Dedifferentiated amniotic fluid mesenchymal stem cell (primary cell): Measurements from ENCODE around the gene KCTD1.

Source experiments
- DNase-seq: peaks from one replicate; pipeline ENCODE4 v3.0.0-alpha.2; 2016; ENCODE audit errors: extremely low spot score

KCTD1 gene

DNA sequence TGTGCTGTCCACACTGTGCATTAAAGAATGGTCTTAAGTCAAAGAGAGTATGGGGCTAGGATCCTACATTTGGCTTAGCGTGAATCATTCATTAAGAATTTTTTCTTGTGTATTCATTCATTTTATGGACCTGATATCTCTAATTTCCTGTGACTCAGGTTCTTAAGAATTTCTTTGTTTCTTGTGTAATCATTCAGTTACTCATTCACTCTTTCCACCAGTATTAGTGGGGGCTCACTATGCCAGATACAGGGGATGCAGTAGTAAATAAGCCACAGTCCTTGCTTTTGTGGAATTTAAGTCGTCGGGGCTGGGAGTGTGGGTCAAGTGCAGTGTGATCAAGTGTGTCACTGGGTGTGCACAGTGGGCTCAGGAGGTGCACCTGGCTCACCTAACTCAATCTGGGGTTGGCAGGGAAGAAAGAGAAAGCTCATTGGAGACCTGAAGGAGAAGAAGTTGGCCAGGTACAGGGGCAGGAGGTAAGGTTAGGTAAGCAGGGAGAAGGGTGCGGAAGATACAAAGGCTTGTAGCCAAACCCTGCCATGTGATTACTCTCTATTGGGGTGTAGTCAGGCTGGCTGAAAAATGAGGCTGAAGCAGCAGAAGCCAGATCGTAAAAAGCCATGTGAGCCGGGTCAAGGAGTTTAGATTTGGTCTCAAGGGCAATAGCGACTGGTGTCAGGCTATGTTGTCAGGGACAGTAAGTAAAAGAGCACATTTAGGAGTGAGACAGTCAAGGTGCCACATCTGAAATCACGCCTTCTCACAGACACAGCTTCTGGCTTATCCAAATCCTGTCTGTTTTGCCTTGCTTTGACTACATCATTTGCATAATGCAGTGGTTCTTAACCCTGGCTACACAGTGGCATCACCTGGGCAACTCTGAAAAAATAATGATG is 67.2 kb downstream of the KCTD1 start:
- DNase-seq = peak; percentile 49

DNA sequence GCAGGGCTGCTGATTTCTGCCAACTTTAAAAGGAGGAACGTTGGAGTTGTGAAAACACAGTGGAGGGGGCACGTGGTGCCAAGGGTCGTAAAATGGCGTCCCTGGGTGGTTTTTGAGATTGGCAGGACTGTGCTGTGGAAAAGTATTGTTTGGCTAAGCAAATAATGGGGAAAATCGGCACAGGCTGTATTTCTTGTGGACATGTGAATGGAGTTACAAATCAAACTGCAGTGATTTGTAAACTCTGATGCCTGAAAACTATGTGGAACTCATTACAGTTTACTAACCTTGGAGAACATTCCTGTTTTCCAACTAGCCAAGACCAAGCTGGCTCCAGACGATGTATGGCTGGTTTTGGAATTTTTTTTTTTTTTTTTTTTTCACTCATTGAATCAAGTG is 68.7 kb downstream of the KCTD1 start:
- DNase-seq = peak; percentile 50

DNA sequence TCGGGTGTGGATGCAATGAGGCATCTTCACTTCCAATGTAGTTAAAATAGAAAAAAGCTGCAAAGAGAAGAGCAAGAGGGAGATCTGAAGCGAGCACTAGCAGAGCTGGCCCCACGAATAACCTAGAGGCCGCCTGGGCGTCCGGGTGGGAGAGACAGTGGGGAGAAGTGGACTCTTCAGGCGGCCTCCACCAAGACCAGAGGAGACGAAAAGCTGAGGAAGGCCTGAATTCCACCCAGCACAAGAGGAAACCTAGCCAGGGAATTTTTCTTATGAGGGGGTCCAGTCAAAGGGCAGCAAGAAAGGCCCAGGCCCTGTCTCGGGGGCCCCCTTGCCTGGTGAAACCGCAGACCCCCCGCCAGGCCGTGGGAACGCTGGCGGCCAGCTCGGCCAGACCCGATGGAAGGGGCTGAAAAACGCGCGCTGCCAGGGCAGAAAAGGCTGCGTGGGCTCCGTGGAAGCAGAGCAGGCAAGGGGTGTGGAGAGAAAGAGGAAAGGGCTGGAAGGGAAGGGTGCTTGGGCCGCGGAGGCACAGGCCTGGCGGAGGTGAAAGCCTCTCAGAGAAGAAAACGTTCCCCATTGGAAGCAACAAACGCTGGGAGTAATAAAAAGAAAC is 69.2 kb downstream of the KCTD1 start:
- DNase-seq = no peak

DNA sequence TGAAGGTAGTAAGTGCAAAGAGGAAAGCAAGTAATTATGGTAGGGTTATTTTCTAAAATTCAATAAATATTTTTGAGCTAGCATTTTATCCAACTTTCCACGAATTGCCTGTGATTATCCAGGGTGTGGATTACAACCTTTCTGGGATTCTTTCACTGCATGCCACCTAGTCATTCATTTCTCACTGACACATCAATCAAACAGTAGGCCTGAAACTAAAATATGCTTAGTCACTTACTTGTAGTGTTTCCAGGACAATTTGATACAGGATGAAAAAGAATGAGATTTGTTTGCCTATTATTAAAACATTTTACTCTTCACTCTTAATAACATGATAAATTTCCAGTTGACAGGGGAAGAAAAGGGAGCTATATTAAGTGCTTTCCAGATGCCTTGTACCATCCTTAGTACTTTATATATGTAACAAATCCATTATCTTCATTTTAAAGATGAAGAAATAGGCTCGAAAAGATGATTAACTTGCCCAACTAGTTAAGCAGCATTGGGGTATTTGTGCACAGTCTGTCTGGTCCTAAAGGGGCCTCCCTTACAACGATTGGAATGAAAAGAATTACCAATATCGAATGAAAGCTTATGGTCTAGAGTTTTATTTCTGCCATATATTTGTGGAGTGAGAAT is 70.4 kb downstream of the KCTD1 start:
- no peak for DNase-seq

DNA sequence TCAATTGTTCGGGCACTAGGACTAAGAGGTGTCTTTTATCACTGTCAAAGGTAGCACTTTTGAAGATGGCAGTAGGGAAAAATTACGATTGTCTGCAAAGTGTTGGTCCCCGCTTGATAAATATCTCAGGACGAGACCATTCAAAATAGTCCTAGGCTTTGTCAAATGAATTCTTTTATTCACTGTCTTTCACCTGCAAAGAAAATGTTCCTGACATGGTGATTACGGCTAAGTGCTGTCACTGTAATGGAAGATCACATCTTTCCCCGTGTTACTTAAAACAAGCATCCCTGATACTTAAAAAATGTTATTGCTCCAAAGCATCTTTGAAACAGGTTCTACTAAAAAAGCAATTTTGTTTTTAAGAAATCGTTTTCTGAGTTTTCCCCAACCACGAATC is 71.7 kb downstream of the KCTD1 start:
- no peak for DNase-seq

DNA sequence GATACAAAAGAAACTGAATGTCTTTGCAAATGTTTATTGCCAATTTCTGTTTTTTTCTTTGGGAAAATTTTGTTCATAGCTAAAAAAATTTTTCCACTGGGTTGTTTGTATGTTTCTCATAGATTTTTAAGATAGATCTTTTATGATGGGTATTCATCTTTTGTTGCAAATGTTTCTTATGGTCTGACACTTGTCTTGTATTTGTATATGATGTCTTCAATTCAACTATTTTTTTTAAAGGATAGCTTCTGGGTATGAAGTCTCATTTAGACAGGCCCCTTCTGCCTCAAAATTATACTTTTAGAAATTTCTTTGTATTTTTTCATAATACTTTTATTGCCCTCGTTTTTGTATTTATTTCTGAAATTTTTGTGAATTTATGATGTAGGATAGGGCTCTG is 73.8 kb downstream of the KCTD1 start:
- no peak for DNase-seq

DNA sequence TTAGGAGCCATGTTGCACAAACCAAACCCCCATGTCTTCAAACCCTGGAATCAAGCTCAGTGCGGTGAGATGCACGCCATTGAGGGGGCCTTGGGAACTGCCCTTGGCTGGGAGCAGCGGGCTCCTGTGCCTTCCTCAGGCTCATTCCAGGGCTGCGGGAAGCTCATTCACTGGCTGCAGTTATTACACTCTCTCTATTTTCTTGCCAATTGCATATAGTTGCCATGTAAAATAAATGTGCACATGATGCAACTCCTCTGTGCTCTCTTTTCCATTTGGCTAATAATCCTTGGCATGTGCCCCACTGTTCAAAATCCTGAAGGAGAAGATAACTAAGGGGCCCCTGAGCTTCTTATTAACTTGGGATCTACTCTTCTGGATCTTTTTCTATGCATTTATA is 74.7 kb downstream of the KCTD1 start:
- no peak for DNase-seq

DNA sequence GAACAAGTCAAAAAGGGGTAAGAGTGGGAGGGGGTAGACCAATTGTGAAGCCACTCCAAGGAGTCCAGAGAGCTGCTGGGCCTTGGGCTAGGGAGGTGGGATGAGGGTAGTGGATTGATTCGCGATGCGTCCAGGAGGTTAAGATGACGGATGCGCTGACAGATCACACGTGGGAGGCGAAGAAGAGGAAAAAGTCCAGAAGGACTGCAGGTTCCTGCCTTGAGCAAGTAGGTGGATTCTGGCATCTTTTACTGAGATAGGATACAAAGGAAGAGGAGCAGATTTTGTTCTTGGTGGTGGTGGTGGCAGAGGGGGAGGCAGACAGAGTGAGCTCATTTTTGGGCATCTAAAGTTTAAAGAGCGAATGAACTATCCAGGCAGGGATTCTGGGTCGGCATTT is 76.5 kb downstream of the KCTD1 start:
- no peak for DNase-seq

DNA sequence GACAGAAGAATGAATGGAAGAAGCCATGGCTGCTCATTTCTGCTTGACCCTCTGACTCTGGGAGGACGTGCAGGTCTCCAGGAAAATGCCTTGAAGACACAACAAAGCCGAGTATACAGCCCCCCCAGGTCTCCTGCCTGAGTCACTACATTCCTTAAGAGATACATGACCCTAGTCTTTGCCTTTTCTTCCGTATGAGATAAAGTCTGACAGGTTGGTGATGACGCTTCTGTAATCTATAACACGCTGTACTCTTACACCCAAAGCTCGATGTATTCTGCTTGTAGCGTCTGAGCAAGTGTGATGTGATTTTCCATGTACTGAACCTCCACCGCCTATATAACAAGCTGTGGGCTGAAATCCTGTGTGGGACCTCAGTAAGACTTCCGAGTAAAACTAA is 77.3 kb downstream of the KCTD1 start:
- no peak for DNase-seq

DNA sequence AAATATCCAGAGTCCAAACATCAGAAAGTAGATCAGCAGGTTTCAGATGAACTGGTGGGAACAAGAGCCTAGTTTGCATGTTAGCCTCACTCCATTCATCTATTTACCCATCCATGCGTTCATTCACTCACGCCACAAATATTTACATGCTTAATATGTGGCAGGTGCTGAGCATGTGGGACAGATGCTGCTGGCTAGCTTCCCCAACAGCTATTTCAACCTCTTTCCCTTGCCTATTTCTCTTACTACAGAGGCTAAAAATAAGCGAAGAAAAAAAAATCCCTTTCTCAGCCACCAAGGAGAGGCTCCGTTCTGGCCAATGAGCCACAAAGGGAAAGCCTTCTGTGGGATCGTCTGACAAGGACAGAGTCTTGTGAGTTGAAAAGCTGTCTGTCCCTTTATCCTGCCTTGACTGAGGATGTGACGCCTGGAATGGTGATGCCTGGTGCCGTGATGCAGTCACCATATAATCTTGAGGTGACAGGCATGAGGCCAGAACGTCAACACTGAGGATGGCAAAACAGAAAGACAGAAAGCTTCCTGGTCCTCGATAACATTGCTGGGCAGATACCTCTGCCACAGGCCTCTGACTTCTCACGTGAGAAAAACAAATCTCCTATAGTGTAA is 78.2 kb downstream of the KCTD1 start:
- no peak for DNase-seq

DNA sequence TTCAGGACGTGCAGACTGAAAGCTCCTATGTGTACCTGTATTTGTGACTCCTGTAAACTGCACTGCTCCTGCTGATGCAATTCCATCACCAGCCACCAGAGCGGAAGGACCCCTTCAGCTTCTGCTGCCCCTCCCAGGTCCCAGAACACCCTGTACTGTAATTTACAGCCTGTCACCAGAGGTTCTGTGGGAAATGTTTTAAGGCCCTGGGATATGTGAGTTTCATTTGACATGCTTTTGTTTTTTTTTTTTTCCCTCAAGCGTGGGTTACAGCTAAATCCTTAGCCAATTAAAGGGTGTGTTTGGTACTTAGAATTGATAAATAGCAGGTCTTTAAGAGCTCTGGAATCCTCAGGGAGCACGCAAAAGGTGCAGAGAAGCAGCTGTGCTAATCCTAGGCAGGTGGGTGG is 79.4 kb downstream of the KCTD1 start:
- no peak for DNase-seq

DNA sequence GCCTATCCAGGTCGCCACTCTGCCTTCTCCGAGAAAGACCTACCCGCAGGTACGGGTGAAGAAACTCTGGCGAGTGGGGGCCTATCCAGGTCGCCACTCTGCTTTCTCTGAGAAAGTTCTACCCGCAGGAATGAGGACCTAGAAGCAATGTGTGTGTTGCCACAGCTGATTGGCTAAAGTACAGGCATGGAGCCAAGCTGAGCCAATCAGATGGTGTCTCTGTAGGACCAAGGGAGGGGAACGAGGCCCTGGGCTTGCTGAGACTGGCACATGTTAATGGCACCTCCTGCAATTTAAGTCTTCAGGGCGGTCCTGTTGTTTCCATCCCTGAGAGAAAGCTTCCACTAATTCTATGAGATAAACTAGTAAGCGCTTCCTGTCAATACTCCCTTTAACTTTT is 82.3 kb downstream of the KCTD1 start:
- no peak for DNase-seq

DNA sequence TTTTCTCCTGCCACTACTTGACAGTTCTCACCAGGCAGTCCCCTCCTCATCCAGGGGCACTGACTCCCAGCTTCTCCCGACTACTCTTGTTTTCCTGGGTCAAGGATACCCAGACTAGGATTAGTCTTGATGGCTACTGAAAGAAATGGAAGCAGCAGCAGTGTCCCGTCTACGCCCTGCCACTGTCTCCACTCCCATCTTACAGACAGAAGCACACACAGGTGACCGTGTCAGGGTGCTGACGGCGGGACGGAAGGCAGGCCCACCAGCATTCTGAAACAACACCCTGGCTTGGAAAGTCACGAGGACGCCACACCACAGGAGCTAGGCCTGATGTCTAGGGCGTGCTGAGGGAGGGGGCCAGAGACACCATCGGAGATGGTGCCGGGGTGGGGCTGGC is 82.9 kb downstream of the KCTD1 start:
- DNase-seq = no peak

DNA sequence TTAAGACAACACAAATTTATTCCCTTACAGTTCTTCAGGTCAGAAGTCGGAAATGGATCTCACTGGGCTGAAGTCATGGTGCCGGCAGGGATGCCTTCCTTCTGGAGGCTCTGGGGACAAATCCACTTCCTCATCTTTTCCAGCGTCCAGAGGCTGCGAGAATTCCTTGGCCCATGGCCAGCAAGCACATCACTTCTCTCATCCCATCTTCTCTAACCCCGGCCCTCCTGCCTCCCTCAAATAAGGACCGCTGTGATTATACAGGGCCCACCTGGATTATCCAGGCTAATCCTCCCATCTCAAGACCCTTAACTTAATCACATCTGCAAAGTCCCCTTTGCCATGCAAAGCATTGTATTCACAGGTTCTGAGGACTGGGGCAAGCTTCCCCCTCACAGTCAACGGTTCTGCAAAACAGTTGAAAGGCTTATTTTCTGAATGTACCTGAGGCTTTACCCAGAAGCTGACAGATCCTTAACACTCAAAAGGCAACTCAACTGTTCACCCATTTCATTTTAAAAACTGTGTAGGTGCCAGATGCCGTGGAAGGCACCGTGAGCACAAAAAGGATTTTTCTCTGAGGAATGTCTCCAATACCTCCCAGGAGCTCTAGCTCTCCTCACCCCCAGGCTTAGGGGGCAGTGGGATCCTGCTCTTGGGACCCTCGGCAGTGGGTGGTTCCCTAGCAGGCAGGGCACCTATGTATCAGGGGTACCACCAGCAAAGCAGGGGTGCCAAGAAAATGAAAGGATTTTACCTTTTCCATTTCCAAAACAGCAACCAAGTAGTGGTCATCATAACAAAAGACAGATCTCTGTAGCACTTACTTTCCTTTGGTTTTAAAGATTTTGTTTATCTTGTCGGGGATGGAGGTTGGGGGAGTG is 84.0 kb downstream of the KCTD1 start:
- DNase-seq = no peak

DNA sequence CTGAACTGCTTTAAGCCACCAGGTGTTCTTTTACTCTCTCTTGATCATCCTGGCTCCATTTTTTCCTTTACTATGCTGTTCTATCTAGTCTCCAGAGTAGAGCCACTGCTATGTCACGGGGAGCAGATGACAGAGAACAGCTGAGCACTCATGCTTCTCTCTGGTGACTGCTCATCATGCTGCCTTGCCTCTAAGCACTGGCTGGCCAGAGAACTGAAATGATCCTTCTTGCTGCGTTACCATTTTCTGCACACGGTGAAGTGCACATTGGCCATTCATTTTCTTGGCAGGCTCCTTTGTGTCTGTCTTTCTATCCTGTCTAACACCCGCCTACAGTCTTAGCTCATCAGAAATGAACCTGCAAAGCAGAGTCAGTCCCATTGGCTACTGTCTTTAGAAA is 86.0 kb downstream of the KCTD1 start:
- no peak for DNase-seq

DNA sequence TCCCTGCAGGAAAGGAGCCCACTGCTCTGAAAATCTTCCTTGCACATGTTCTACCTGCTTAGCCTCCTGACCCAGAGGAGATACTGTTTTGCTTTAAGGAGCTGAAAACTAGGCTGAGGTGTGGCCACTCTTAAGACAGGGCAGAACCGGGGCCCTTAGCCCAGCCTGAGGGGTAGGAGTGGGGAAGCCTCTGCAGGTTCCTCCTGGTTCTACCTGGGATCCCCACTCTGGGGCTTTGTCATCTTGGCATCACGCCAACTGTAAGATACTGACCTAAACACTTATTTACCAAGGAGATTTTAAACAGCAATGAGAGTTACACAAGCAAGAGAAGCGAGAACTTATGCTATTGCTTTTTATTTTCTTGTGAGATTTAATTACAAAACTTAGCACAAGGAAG is 86.9 kb downstream of the KCTD1 start:
- DNase-seq = no peak

DNA sequence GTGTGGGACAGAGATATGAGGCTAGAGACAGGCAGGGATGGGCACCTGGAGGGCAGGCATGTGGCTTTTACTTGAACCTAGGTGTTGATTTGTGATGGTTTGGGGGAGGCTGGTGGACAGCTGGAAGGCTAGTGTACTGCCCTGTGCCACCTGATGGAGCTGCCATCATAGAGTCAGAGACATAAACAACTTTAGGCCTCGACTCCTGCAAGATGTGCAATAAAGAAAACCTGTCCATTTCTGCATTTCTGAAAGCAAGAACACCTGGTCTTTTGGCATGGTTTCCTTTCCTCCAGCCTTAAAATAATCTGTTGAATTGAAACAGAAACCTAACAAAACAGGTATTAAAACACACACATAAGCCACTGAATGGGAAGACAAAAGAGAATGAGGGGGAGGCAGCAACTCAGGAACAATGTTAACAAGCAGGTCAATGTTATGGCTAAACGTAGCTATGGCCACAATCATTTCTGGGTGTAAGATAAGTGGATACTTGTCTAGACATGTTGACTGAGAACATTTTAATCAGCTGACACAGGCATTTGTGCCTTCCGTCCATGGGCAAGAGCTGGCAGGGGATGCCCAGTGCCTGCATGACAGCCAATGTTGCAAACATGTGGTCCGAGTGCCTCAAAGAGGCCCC is 87.8 kb downstream of the KCTD1 start:
- DNase-seq = no peak

DNA sequence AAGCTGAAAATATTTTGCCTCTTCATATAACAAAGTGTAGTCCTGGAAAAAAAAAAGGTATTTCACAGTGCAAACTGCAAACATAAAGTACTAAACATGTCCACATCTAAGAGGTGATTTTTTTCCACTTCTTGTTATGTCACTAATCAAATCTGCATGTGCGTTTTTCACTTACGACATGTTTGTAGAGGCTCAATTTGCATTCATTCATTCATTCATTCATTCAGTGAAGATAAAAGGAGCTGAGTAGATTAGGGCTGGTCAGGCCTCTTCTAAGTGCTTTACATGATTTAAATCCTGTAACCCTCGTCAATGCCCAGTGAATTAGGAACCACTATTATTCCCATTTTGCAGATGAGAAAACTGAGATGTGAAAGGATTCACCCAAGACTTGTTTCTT is 88.5 kb downstream of the KCTD1 start:
- no peak for DNase-seq

DNA sequence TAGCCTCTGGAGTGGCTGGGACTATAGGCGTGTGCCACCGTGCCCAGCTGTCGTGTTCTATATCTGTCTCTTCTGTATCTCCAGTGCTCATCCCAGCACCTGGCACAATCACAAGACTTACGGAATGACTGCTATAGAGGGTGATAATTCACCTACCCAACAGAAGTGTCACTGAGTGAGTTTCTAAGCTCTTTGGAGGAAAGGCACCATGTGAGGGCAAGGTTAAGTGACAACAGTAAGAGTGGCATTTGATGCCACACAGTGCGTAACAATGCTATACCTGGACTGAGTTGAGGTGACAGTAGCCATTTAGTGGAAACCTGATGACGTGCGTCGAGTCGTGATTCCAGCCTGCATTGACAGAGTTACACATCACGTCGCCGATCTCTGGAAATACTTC is 89.0 kb downstream of the KCTD1 start:
- no peak for DNase-seq

DNA sequence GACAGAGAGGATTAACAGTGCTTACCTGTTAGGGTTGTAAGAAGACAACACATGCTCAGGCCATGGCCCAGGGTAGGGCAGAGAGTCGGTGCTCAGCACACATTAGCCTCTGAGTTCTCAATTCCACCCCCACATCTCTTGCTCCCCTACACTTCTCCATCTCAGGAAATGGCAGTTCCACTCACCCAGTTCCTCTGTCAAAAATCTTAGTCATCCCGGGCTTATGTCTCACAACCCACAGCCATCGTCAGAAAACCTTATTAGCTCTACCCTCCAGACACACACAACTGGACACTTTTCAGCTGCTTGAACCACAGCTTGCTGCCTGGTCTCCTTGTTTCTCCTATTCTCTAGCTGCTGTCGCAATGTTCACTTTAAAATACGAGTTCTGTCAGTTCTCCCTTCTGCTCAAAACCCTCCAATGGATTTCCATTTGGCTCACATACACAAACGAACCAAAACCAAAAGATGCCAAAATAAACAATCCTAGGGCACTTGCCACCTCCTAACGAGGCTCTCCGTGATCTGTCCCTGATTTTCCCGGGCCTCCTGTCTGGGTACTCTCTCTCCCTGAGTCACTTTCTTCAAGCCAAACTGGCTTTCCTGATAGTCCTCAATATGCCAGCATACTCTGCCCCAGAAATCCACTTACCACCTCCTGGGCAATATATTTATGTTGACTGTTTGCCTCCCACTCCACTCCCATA is 89.7 kb downstream of the KCTD1 start:
- DNase-seq = no peak
